HG03354 (cell line): Measurements from ENCODE around the gene PNPLA7.

ENCODE experiments used
- ATAC-seq: cut with Tn5 transposase; IDR thresholded peaks from one replicate; pipeline ENCODE4 v1.9.1; 2021; ENCODE audit warnings: mild to moderate bottlenecking; ENCODE audit not compliant: unreplicated experiment, poor library complexity, severe bottlenecking

Gene PNPLA7

DNA sequence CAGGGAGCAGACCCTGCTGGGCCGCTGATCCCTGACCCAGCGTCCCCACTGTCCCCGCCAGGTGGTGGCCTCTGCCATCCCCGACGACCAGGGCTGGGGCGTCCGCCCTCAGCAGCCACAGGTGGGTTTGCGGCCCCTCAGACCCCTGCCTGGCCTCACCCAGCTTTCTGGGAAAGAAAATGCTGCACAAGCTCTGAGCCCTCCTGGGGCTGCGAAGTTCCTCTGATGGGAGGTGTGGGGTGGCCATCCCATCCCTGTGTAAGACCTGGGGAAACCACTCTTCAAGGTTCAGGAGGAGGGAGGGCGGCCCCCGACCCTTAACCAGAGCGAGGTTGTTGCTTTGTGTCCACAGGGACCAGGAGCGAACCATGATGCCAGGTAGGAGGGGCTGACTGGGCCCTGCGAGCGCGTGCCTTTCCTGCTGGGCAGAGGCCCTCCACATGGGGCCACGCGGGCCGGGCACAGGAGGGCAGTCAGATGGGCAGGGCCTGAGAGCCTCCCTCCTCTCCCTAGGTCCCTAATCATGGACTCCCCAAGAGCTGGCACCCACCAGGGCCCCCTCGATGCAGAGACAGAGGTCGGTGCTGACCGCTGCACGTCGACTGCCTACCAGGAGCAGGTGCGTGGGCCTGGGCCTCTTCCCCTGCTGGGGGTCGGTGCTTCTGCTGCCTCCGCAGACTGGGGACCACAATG, 119.3 kb downstream of the PNPLA7 start:
- no peak for ATAC-seq

GRCh38 chr9:137429974-137430722, 120.1 kb downstream of the PNPLA7 start:
- no peak for ATAC-seq

- no peak for ATAC-seq
Measured at GRCh38 chr9:137429546-137429890, 120.7 kb downstream of the PNPLA7 start.

DNA sequence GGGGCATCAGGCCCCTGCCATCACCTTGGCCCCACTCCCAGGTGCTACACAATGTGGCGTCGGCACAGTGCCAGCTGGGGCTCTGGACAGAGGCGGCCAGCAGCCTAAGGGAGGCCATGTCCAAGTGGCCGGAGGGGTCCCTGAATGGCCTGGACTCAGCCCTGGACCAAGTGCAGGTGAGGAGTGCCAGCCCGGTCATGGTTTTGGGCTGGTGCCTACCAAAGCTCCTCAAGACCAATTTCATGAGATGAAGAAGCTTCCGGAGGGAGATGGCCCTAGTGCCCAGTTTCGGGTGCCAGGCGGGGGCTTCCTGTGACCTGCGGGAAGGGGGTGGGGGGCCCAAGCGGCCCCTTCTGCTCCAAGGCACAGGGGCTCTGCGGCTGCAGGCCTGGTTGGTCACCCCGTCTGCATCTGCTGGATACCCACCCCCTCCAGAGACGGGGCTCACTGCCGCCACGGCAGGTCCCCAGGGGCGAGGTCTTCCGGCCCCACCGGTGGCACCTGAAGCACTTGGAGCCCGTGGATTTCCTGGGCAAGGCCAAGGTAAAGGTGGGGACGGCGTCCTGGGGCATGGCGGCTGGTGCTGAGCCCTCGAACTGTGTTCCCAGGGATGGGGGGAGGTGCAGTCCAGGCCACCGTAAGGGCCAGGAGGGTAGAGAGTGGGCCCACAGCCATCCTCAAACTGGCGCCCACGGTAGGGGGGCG, 121.2 kb downstream of the PNPLA7 start:
- no peak for ATAC-seq

- ATAC-seq: no peak
Measured at GRCh38 chr9:137428311-137428630, 121.9 kb downstream of the PNPLA7 start.

DNA sequence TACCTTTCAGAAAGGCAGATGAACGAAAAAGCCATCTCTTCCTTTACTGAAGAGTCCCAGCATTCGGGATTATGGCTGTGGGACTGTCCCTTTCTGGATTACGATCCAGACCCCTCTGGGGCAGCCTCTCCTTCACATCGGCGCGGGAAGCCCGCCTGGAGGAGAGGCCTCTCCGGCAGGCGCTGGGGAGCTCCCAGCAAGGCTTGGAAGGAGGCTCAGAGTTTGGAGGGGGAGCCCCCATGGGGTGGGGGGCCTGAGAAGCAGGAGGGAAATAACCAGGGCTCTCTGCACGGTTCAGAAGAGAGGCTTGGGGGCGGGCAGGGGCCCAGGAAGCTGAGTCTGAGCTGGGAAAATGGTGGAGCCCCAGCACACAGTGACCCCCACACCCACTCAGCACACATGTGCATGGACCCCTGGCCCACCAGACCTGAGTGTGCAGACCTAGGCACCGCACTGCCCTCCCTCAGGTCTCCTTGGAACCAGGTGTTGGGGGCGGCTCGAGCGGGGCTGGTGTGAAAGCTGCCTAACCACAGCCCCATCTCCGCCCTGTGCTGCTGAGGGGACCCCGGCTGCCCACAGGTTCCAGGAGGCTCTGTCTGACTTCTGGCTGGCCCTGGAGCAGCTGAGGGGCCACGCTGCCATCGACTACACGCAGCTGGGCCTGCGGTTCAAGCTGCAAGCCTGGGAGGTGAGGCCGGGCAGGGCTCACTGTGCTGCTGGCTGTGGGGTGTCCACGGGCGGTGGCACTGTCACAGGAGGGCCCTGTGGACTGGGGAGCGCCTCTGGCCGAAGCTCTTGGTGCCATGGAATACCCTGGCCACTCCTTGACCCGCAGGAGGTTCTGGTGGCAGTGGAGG, 122.5 kb downstream of the PNPLA7 start:
- ATAC-seq: no peak

DNA sequence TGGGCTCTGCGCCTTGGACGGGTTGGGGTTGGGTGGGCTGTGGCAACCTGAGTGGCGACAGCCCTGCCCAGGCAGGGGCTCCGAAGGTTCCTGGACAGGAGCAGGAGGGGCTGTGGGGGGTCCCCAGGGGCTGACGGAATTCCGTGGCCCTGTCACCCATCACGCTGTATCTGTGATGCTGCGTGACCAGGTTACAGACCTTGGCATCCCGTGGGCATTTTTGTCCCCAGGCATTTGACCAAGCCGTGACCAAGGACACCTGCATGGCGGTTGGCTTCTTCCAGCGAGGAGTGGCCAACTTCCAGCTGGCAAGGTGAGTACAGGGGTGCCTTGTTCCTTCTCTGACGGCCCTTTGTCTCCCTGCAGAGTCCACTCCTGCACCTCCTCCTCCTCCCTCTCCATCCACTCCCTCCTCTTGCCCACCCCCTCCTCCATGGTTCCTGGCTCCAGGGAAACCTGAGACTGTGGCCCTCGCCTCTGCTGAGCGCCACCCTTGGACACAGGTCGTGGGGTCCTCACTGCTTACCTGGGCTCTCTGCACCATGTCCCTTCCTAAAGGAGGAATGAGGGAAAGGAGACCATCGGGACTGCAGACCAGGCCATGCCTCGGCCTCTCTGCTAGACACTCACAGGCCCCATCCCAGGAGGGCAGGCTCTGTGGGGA, 124.1 kb downstream of the PNPLA7 start:
- no peak for ATAC-seq

DNA sequence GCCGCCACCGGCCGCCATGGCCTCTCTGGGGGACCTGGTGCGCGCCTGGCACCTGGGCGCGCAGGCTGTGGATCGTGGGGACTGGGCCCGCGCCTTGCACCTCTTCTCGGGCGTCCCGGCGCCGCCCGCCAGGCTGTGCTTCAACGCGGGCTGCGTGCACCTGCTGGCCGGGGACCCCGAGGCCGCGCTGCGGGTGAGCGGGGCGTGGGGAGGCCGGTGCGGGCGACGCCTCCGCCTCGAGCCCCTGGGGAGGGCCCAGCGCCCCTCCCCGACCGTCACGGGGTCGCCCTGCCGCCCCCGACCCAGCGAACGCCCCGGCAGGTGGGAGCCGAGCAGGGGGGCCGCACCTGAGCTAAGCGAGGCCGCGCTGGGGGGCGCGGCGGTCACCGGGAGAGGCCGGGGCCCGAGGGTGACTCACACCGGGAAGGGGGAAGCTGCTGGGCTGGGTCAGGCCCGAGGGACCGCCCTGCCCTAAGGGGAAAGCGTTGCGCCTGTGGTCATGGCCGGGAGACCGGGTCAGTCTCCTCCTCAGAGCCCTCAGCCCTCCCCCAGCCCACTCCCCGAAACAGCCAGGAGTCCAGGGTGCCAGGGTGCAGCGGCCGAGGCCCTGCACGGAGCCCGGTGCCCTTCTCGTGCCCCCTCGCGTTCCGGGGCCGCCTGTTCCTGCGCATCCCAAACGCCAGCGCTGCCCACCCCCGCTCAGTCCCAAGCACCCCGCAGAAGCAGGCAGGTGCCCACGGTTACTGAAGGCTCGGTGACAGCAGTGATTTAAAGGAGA, 126.5 kb downstream of the PNPLA7 start:
- peak; percentile 35 for ATAC-seq

DNA sequence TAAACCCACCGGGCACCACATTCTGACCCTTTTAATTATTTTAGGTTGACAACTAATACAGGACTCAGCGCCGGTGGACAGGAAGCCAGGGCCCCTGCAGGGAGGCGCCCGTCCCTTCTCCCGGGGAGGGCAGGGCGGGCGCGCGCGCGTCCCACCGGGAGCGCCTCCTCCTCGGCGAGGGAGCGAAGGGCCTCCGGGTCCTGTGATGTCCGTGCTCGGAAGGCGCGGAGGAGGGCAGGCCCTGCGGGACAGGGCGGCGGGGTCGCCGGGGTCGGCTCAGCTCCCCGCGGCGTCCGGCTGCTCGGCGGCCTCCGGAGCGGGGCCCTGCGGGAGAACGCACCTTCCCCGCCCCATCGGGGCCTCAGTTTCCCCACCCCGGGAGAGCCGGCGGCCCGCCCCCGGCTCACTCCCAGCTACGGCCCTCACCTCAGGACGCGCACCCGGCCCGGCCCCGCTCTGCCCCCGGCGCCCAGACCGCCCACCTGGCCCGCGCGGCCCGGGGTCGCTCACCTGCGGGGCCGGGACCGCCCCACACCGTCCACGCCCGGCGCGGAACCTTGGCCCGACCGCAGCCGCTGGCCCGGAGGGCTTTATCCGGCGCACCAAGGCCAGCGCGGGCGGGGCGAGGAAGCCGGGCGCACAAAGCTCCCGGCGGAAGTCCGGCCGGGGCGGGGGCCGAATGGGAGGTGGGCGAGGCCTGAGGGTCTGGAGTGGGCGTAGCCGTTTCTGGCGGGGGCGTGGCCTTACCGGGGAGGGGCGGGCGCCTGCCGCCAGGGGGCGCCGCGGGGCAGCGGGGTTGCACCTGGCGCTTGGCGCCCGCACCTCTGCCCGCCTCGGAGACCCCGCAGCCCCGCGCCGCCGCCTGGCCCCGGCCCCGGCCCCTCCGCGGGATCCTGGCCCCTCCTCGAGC, 127.3 kb downstream of the PNPLA7 start, which contains the start of the genes EXD3 and NOXA1:
Gene EXD3, minus strand, starts transcription at position 559 of the 910 bp plus-strand sequence. CDS start 27,805 bp downstream, outside the sequence.
Gene NOXA1, plus strand, starts transcription at position 790 of the 910 bp plus-strand sequence. CDS start 137 bp downstream, outside the sequence.
- ATAC-seq: peak; percentile 91

GRCh38 chr9:137421838-137422603, 128.2 kb downstream of the PNPLA7 start:
- ATAC-seq: no peak

DNA sequence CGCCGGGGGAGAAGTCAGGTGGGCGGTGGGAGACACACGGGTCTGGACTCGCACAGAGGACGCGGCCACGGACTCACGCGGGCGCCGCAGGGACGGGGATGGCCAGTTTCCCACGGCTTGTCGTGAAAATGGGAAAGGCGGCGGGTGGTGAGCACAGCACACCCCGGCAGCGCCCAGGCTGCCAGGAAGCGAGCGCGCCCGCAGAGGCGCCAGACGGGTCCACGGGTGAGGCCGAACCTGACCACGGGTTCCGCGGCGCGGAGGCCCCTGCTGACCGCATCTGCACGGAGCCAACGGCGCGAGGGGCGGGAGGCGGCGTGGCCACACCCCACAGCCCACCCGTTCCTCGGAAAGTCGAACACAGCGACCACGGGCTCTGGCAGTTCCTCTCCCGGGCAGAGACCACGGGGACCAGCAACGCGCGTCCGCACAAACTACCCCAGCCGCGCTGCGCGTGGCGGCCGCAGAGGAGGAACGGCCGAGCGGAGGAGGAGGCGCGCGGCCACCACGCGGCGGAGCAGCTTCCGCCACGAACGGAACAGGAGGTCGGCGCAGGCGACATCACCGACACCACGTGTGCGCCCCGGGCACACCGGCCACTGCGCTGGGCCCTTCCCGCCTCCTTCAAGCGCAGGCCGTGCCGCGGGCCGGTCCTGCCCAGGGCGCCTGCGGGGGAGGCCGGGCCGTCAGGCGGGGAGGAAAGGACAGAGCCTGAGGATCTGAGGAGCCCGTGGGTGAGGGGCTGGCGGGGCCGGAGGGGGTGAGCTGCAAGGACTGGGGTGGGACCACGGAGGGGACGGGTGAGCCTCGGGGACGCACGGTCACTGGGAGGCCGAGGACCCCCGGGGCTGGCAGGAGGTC, 132.8 kb downstream of the PNPLA7 start:
- ATAC-seq: no peak

- no peak for ATAC-seq
Measured at GRCh38 chr9:137416563-137417151, 133.5 kb downstream of the PNPLA7 start.

DNA sequence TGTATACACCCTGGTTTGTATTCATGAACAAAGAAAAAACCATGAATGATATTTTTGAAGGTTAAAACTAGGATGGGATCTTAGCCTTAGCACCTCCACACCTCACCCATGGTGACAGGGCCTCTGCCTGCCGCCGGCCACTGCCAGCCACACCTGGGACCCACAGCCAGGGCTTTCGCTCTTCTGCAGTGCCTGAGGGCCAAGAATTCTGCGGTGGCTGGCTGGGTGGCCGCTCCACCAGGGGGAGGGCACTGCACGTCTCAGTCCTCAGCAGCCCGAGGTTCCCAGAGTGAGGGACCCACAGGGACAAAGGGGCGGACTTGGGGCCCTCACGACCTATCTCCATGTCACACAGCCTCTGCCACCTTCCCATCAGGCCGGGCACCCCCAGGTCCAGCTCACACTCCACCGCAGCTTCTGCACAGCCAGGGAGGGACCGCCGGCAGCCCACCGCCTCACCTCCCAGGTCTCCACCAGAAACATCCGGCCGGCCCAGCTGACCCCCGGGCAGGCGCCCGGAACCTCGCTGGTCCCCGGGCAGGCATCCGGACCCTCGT, 134.1 kb downstream of the PNPLA7 start:
- ATAC-seq: no peak

GRCh38 chr9:137415451-137415850, 134.8 kb downstream of the PNPLA7 start:
- no peak for ATAC-seq

DNA sequence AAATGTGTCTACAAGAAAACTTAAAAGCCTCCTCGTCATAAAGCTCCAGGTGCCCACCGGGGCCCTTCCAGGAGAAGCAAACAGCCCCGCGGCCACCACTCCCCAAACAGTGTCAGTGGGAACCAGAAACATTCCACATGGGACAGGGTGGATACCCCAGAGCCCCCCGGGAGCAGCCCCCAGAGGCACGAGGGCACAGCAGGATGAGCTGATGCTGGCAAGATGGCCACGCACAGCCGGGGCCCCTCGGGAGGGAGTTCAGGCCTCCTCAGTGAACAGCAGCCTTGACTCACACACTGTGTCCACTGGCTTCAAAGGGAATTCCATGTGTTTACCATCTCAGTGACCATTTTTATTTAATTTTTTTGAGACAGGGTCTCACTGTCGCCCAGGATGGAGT, 137.8 kb downstream of the PNPLA7 start:
- ATAC-seq: no peak
